GM19351 (cell line): ENCODE results near the gene ADO.

Experiments
- ATAC-seq: cut with Tn5 transposase; IDR thresholded peaks from one replicate; pipeline ENCODE4 v1.9.1; 2021; ENCODE audit warnings: mild to moderate bottlenecking, moderate library complexity; ENCODE audit not compliant: unreplicated experiment

Gene ADO

GRCh38 chr10:62817121-62817765, 12.7 kb downstream of the ADO start:
- ATAC-seq, result peak; percentile 16

GRCh38 chr10:62817766-62818425, 13.4 kb downstream of the ADO start:
- peak; percentile 38 for ATAC-seq

GRCh38 chr10:62818426-62819011, 14.0 kb downstream of the ADO start:
- no peak for ATAC-seq

- ATAC-seq, result no peak
Observed at GRCh38 chr10:62819141-62819920, 14.8 kb downstream of the ADO start.

GRCh38 chr10:62820586-62820985, 16.1 kb downstream of the ADO start:
- ATAC-seq, result no peak

- no peak for ATAC-seq
Observed at GRCh38 chr10:62826273-62826672, 21.8 kb downstream of the ADO start.

GRCh38 chr10:62829622-62830021, 25.1 kb downstream of the ADO start:
- ATAC-seq, result no peak

- no peak for ATAC-seq
Observed at GRCh38 chr10:62830679-62831078, 26.2 kb downstream of the ADO start.

GRCh38 chr10:62831346-62831745, 26.8 kb downstream of the ADO start:
- peak; percentile 59 for ATAC-seq

- ATAC-seq, result no peak
Observed at GRCh38 chr10:62839590-62839989, 35.1 kb downstream of the ADO start.

GRCh38 chr10:62842983-62843382, 38.5 kb downstream of the ADO start:
- ATAC-seq, result peak; percentile 88

GRCh38 chr10:62843600-62843999, 39.1 kb downstream of the ADO start:
- ATAC-seq, result no peak

GRCh38 chr10:62844280-62845011, 39.9 kb downstream of the ADO start:
- no peak for ATAC-seq

- ATAC-seq, result no peak
Observed at GRCh38 chr10:62847433-62847832, 42.9 kb downstream of the ADO start.

GRCh38 chr10:62850646-62851045, 46.1 kb downstream of the ADO start:
- ATAC-seq, result no peak

- ATAC-seq, result no peak
Observed at GRCh38 chr10:62851442-62851841, 46.9 kb downstream of the ADO start.

- ATAC-seq, result peak; percentile 59
Observed at GRCh38 chr10:62852961-62853702, 48.6 kb downstream of the ADO start.

GRCh38 chr10:62853710-62854109, 49.2 kb downstream of the ADO start:
- ATAC-seq, result peak; percentile 25

GRCh38 chr10:62856021-62856420, 51.5 kb downstream of the ADO start:
- ATAC-seq, result no peak
